Peyer's patch (tissue), 4 donors: ENCODE data around the gene ASCL2.

Source experiments
- POLR2A ChIP-seq, 2 donors: fragments of 450-650 bp; IDR thresholded peaks; one replicate each; pipeline ENCODE4 v1.5.1; 2017; ENCODE audit warnings: antibody characterized with exemption in 2 of 2, mild to moderate bottlenecking in 2 of 2, moderate library complexity in 2 of 2
- TF ChIP-seq, protein P1 (sequence below), 6 experiments: fragments of 450-650 bp in 4 of 6; fragments of 200-600 bp in 2 of 6; sonication (generic) in 1 of 6; IDR thresholded peaks; one replicate each; pipeline ENCODE4 v1.5.1; 2017 to 2019; ENCODE audit warnings: antibody characterized with exemption in 6 of 6, mild to moderate bottlenecking in 3 of 6, moderate library complexity in 1 of 6

DNA sequence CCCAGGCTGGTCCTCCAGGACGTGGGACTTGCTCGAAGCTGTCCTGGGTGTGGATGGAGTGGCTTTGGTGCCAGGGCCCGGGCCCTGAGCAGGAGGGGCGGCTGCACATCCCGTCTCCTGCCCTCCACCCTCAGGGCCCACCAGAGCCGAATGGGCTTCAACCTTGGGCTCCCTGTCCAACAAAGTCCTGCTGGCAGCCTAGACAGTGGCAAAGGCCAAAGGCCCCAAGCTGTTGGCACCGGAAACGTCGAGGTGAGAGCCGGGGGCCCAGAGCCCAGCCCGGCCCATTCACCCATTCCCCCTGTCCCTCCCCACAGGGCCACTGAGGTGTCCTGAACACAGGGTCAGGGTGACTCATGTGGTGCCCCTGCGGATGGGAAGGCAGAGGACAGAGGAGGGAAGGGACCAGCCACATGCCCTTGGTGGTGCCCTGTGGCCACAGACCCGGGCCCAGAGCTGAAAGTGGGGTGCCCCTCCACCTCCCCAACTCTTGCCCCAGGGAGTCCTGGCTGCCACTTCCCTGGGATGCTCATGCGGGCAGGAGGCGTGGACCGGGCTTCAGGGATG is 40.5 kb upstream of the ASCL2 start:
- TF ChIP-seq, protein P1, sequence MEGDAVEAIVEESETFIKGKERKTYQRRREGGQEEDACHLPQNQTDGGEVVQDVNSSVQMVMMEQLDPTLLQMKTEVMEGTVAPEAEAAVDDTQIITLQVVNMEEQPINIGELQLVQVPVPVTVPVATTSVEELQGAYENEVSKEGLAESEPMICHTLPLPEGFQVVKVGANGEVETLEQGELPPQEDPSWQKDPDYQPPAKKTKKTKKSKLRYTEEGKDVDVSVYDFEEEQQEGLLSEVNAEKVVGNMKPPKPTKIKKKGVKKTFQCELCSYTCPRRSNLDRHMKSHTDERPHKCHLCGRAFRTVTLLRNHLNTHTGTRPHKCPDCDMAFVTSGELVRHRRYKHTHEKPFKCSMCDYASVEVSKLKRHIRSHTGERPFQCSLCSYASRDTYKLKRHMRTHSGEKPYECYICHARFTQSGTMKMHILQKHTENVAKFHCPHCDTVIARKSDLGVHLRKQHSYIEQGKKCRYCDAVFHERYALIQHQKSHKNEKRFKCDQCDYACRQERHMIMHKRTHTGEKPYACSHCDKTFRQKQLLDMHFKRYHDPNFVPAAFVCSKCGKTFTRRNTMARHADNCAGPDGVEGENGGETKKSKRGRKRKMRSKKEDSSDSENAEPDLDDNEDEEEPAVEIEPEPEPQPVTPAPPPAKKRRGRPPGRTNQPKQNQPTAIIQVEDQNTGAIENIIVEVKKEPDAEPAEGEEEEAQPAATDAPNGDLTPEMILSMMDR (IDR thresholded peaks at IDR 0.05) = no peak
- TF ChIP-seq POLR2A (IDR thresholded peaks at IDR 0.05) = no peak
